ENCODE data around the gene CPSF7.

The CPSF7 gene, protein sequence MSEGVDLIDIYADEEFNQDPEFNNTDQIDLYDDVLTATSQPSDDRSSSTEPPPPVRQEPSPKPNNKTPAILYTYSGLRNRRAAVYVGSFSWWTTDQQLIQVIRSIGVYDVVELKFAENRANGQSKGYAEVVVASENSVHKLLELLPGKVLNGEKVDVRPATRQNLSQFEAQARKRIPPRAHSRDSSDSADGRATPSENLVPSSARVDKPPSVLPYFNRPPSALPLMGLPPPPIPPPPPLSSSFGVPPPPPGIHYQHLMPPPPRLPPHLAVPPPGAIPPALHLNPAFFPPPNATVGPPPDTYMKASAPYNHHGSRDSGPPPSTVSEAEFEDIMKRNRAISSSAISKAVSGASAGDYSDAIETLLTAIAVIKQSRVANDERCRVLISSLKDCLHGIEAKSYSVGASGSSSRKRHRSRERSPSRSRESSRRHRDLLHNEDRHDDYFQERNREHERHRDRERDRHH

DNA sequence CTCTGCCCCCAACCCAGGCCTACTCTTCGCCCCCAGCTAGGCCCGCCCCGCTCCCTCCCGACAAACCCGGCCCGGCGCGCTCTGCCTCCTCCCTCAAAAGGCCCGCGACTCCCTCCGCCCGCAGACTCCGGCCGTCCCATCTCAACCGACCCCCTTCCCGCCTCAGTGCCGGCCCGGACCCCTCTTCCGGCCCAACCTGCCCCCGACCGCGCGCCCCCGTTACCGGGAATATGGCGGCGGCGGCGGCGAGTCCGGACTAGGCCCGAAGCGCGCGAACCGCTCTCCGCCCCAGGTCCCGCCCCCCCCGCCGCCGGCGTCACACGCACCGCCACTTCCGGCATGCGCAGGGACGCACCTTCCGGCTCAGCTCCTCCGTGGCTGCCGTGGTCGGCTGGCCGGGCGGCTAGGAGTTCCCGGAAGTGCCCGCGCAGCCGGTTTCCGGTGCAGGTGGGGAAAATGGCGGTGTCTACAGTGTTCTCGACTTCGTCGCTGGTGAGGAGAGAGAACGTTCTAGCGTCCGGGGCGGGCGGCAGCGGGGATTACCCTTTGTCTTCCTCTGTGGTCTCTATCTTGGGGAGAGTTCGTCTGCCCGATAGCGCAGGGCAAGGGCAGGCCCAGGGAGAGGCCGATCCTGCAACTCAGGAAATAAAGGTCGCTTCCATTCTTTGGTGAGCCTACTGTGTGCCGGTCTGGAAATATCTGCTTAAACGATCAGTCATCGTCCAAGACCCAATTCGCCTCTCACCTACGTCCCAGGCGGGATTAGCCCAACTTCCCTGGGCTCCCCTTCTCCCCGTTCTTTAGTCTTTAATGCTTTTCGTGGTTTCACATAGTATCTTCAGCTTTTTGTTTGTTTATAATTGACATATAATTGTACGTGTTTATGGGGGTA is at the start of gene CPSF7, which contains the start of gene SDHAF2:
Gene CPSF7, minus strand, starts transcription at position 285 of the 892 bp plus-strand sequence. CDS start 740 bp downstream, outside the sequence.
Gene SDHAF2, plus strand, starts transcription at position 434 of the 892 bp plus-strand sequence. Its CDS starts 23 bp downstream, at position 457.
- DNase-seq (ENCODE audit: extremely low spot score), result peak; percentile 97
- ChIA-PET CTCF (interaction anchor here (0.6 to 5.9 kb wide), 13 partner anchors 10 to 175 kb away, joined by 3 to 26 read pairs (median 4); partner anchors contain the start of gene TMEM216), POLR2A (interaction anchor here (0.5 to 2.0 kb wide), 8 partner anchors 9 to 1452 kb away, joined by 3 to 10 read pairs (median 4); partner anchors contain the start of genes CYB561A3 and TMEM138)

GRCh38 chr11:61477727-61478148 is 48.0 kb upstream of the CPSF7 start:
- POLR2A ChIA-PET, result no interaction called here
- CTCF ChIA-PET, result interaction anchor here (0.7 to 11.8 kb wide), 22 partner anchors 8 to 256 kb away, joined by 3 to 168 read pairs (median 6); partner anchors contain the start of gene LRRC10B
- peak; percentile 89 for TF ChIP-seq CTCF (IDR thresholded peaks at IDR 0.05; ENCODE audit: control extremely low read depth, extremely low read depth, low read depth, missing control alignments)
- DNase-seq (ENCODE audit: extremely low spot score), result peak; percentile 82

More for the DNA sequence above, at the start of gene CPSF7, which contains the start of gene SDHAF2:
- no peak for TF ChIP-seq CTCF (IDR thresholded peaks at IDR 0.05; ENCODE audit: control extremely low read depth, extremely low read depth, low read depth, missing control alignments)

DNA sequence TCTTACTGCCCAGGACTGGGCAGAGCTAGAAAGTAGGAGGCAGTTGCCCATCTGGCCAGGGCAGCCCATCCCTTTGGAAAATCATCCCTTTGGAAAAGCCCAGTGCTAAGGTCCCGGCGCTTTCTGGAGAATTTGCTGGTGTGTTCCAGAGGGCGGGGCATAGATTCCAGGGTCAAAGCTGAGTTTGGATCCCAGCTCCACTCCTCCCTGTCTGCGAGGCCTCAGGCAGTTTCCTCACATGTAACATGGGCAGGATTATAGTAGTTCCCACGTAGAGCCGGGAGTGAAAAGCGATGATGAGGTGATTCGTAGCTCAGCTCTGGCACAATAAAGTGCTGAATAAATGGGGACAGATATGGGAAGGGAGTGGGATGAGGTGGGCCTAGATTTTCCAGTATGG is 47.4 kb upstream of the CPSF7 start:
- ChIA-PET POLR2A (no interaction called here), CTCF (interaction anchor here (0.7 to 11.8 kb wide), 17 partner anchors 9 to 256 kb away, joined by 3 to 168 read pairs (median 5); no protein-coding TSS in a partner anchor)
- no peak for TF ChIP-seq CTCF (IDR thresholded peaks at IDR 0.05; ENCODE audit: control extremely low read depth, extremely low read depth, low read depth, missing control alignments)
- DNase-seq (ENCODE audit: extremely low spot score), result no peak

- no peak for TF ChIP-seq CTCF (IDR thresholded peaks at IDR 0.05; ENCODE audit: control extremely low read depth, extremely low read depth, low read depth, missing control alignments)
- POLR2A ChIA-PET, result no interaction called here
- CTCF ChIA-PET, result interaction anchor here (1.0 to 11.8 kb wide), 17 partner anchors 9 to 257 kb away, joined by 3 to 168 read pairs (median 7); no protein-coding TSS in a partner anchor
- DNase-seq (ENCODE audit: extremely low spot score), result no peak
Observed at GRCh38 chr11:61476371-61476770, 46.6 kb upstream of the CPSF7 start.

GRCh38 chr11:61475433-61475832 is 45.7 kb upstream of the CPSF7 start:
- DNase-seq (ENCODE audit: extremely low spot score), result no peak
- TF ChIP-seq CTCF (IDR thresholded peaks at IDR 0.05; ENCODE audit: control extremely low read depth, extremely low read depth, low read depth, missing control alignments), result no peak
- POLR2A ChIA-PET, result no interaction called here
- CTCF ChIA-PET, result interaction anchor here (0.9 to 11.8 kb wide), 9 partner anchors 12 to 163 kb away, joined by 3 to 168 read pairs (median 4); no protein-coding TSS in a partner anchor

All from GM10248 (cell line).